HG03045 (cell line): ENCODE measurements around the gene CNTD1.
A peak's percentile ranks its signal among the peaks of the same experiment; 100 is the strongest.
"Not testable (repeated sequence)": the region's sequence is repeated elsewhere in the genome, so short reads cannot be mapped to it uniquely, and the experiment has no call there.

Experiments
- ATAC-seq: cut with Tn5 transposase; IDR thresholded peaks from one replicate; pipeline ENCODE4 v1.9.1; 2021; ENCODE audit warnings: mild to moderate bottlenecking, moderate library complexity; ENCODE audit not compliant: unreplicated experiment

The CNTD1 gene

GRCh38 chr17:42798383-42799380 lies at the start of gene CNTD1, which contains the start of gene COA3:
Gene CNTD1, plus strand, starts transcription at chr17:42798861. Its CDS starts 207 bp downstream, at chr17:42799068.
Gene COA3, minus strand, starts transcription at chr17:42798704. Its CDS starts 23 bp downstream, at chr17:42798681.
- ATAC-seq = peak; percentile 69

GRCh38 chr17:42748908-42749798 lies 49.5 kb upstream of the CNTD1 start:
- no peak for ATAC-seq

- ATAC-seq = no peak
Measured at GRCh38 chr17:42750739-42751344, 47.8 kb upstream of the CNTD1 start.

GRCh38 chr17:42751628-42752027 lies 47.0 kb upstream of the CNTD1 start:
- no peak for ATAC-seq

- ATAC-seq = no peak
Measured at GRCh38 chr17:42754782-42755181, 43.9 kb upstream of the CNTD1 start.

- no peak for ATAC-seq
Measured at GRCh38 chr17:42759982-42760651, 38.5 kb upstream of the CNTD1 start.

- no peak for ATAC-seq
Measured at GRCh38 chr17:42760652-42761581, 37.7 kb upstream of the CNTD1 start, which contains the start of gene RAMP2. Gene RAMP2, plus strand, starts transcription at chr17:42761227. Its CDS starts 35 bp downstream, at chr17:42761262.

GRCh38 chr17:42761638-42762037 lies 37.0 kb upstream of the CNTD1 start:
- no peak for ATAC-seq

GRCh38 chr17:42766124-42766523 lies 32.5 kb upstream of the CNTD1 start:
- ATAC-seq = no peak

- ATAC-seq = no peak
Measured at GRCh38 chr17:42767512-42767911, 31.1 kb upstream of the CNTD1 start.

- ATAC-seq = not testable (repeated sequence)
Measured at GRCh38 chr17:42768006-42768405, 30.7 kb upstream of the CNTD1 start.

- not testable (repeated sequence) for ATAC-seq
Measured at GRCh38 chr17:42769964-42770363, 28.7 kb upstream of the CNTD1 start.

GRCh38 chr17:42772945-42773289 lies 25.7 kb upstream of the CNTD1 start:
- ATAC-seq = no peak

- peak; percentile 77 for ATAC-seq
Measured at GRCh38 chr17:42773290-42774035, 25.2 kb upstream of the CNTD1 start, which contains the start of gene VPS25. Gene VPS25, plus strand, starts transcription at chr17:42773449. Its CDS starts 27 bp downstream, at chr17:42773476.

GRCh38 chr17:42774066-42774745 lies 24.5 kb upstream of the CNTD1 start:
- no peak for ATAC-seq

- no peak for ATAC-seq
Measured at GRCh38 chr17:42775534-42776098, 23.0 kb upstream of the CNTD1 start.

GRCh38 chr17:42778570-42778969 lies 20.1 kb upstream of the CNTD1 start:
- no peak for ATAC-seq
